Activated CD8-positive, alpha-beta T cell treated with anti-CD3 and anti-CD28 coated beads, Interleukin-2, amount 10 ng/mL, durations not matched to agents 7 days and 5 days (primary cell): Measurements from ENCODE around the gene PTPDC1. TPM values are rescaled to one million over a fixed set of nuclear protein-coding genes. Genes with fewer than 3 reads are reported as not detected.
"Not testable (repeated sequence)": the region's sequence is repeated elsewhere in the genome, so short reads cannot be mapped to it uniquely, and the experiment has no call there.

Experiments used
- ATAC-seq: fragments of 150-1000 bp; cut with Tn5 transposase; one replicate; pipeline ENCODE4 v1.10.0; 2021; ENCODE audit warnings: moderate library complexity
- CTCF ChIA-PET: fragments of 350-600 bp; sonication (Branson Sonifier 250); formaldehyde crosslinking; loops from one replicate; lab custom pipeline; 2021; ENCODE audit warnings: antibody characterized with exemption; lab: Charles Lee
- POLR2A ChIA-PET: fragments of 350-600 bp; sonication (Branson Sonifier 250); formaldehyde crosslinking; loops from one replicate; lab custom pipeline; 2021; ENCODE audit warnings: antibody characterized with exemption; lab: Charles Lee
- DNase-seq: peaks from one replicate; pipeline ENCODE4 v3.0.0-alpha.2; 2020
- H3K27ac Mint-ChIP-seq: one replicate; pipeline ENCODE4 v1.8.0; 2021; ENCODE audit warnings: mild to moderate bottlenecking, mixed read lengths
- H3K27me3 Mint-ChIP-seq: one replicate; pipeline ENCODE4 v1.8.0; 2021; ENCODE audit warnings: low read depth, mixed read lengths
- H3K36me3 Mint-ChIP-seq: one replicate; pipeline ENCODE4 v1.8.0; 2021; ENCODE audit warnings: low read depth, mixed read lengths
- H3K4me1 Mint-ChIP-seq: one replicate; pipeline ENCODE4 v1.8.0; 2021; ENCODE audit warnings: low read depth, mixed read lengths
- H3K4me3 Mint-ChIP-seq: one replicate; pipeline ENCODE4 v1.8.0; 2021; ENCODE audit warnings: mild to moderate bottlenecking, mixed read lengths
- H3K9me3 Mint-ChIP-seq: one replicate; pipeline ENCODE4 v1.8.0; 2022; ENCODE audit warnings: mixed read lengths; ENCODE audit not compliant: insufficient read depth
- total RNA-seq, 2 experiments: library from RNA; stranded (reverse); gene quantifications; one replicate each; pipeline ENCODE4 v1.2.3, GENCODE V29; 2021

The PTPDC1 gene
- total RNA-seq, 2 experiments from 2014 or later, result 5.5 to 5.7 TPM

DNA sequence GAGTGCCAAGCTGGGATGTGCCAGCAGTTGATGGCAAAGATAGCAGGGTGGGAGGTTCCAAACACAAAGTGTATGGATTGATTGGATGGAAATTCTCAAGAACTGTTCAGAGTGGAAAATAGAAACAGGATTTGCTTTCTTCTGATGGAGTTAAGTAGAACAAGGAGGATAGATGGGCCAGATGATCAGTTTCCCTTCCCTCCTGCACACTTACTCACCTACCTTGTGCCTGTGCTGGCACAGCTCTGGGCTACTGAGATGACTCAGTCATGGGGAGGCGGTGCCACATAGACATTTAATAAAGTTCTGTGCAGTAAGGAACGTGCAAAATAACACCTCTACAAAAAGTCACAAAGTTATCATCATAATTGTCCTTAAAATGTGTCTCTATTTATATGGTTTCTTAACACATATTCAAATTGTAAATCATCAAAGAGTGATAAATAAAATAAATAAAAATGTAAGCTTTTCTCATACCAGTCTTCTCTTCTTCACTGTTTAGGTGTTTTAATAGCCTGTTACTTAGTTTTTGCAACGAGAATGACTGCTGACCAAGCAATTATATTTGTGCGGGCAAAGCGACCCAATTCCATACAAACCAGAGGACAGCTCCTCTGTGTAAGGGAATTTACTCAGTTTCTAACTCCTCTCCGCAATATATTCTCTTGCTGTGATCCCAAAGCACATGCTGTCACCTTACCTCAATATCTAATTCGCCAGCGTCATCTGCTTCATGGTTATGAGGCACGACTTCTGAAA is 12.7 kb downstream of the PTPDC1 start:
- ChIA-PET POLR2A (interaction anchor here (0.9 kb wide), 1 partner anchor 8 kb away, joined by 11 read pairs; no protein-coding TSS in a partner anchor), CTCF (no interaction called here)
- Mint-ChIP-seq H3K27ac (peak overlapping the region; percentile 8), H3K36me3 (no peaks in the 10 kb centered on the region), H3K4me1 (peaks cover 11% of the 10 kb centered on the region), H3K27me3 (no peaks in the 10 kb centered on the region), H3K4me3 (no peak overlapping the region), H3K9me3 (no peaks in the 10 kb centered on the region)
- no peak for ATAC-seq
- DNase-seq, result no peak

GRCh38 chr9:94097788-94098414 is 13.6 kb downstream of the PTPDC1 start:
- ChIA-PET POLR2A (interaction anchor here (0.9 kb wide), 1 partner anchor 9 kb away, joined by 11 read pairs; no protein-coding TSS in a partner anchor), CTCF (no interaction called here)
- ATAC-seq (no peak), DNase-seq (no peak)
- H3K4me1 Mint-ChIP-seq, result peaks cover 11% of the 10 kb centered on the region
- no peak overlapping the region for H3K27ac Mint-ChIP-seq
- no peaks in the 10 kb centered on the region for H3K27me3 Mint-ChIP-seq
- H3K36me3 Mint-ChIP-seq, result peaks cover 2% of the 10 kb centered on the region
- H3K4me3 Mint-ChIP-seq, result no peak overlapping the region
- no peaks in the 10 kb centered on the region for H3K9me3 Mint-ChIP-seq

DNA sequence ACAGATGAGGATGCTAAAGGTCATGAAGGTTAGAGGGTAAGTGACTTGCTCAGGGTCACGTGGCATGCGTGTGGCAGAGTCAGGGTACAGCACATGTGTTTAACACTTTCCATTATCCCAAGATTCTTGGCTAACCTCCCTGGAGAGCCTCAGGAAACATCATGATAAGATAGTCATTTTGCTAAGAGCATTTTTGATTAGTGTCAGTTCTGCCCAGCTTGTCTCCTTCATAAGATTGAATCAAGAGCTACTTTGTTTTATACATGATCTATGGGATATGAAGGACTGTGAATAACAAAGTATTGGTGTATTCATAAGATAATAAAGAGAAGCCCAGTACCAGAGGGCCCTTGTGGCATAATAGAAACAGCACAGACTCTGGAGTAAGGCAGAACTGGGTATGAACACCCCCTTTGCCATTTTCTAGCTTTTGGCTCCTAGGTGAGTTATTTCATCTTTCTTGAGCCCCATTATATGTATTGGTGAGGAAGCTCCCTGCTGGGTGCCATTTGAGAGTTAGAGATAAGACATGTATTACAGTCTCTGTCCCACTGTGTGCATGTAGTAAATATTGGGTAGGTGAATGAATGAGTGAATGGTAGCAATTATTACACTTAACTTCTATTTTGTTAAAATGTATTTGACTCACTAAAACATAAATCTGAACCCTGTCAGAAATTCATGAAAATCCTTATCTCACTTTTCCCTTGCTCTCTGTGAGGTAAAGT is 16.1 kb downstream of the PTPDC1 start:
- H3K9me3 Mint-ChIP-seq, result no peaks in the 10 kb centered on the region
- CTCF ChIA-PET, result interaction anchor here (0.8 to 1.0 kb wide), 2 partner anchors 112 to 114 kb away, joined by 3 read pairs; no protein-coding TSS in a partner anchor
- peaks cover 11% of the 10 kb centered on the region for H3K4me1 Mint-ChIP-seq
- no peak for ATAC-seq
- no peaks in the 10 kb centered on the region for H3K27me3 Mint-ChIP-seq
- H3K27ac Mint-ChIP-seq, result no peak overlapping the region
- H3K4me3 Mint-ChIP-seq, result no peak overlapping the region
- DNase-seq, result no peak
- peaks cover 2% of the 10 kb centered on the region for H3K36me3 Mint-ChIP-seq
- POLR2A ChIA-PET, result interaction anchor here (1.0 kb wide), 1 partner anchor 21 kb away, joined by 4 read pairs; no protein-coding TSS in a partner anchor

DNA sequence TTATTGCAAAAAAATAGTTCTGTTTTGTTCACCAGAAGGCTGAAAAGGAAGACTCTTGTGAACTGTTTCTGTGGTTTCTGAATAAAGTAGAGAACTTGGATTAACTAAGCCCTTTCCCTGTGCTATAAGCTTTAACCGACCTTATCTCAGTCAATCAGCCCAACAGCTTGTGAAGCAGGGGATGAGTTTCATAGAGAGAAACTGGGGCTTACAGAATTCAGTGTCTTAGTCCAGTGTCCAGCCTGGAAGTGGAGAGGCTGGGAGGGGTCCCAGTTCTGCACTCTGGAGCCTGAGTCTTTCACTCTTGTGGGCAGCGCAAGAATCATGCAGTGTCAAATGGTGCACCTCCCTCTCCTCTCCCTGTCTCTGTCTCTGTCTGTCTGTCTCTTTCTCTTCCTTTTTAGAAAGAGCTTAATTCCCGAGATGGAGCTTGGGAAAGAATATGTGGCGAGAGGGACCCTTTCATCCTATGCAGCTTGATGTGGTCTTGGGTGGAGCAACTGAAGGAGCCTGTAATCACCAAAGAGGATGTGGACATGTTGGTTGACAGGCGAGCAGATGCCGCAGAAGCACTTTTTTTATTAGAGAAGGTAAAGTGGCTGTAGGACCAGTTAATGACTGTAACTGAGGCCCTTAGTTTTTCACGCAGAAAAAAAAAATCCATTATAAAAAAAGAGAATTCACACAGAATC is 17.0 kb downstream of the PTPDC1 start:
- Mint-ChIP-seq H3K4me1 (peaks cover 11% of the 10 kb centered on the region), H3K9me3 (no peaks in the 10 kb centered on the region), H3K36me3 (peaks cover 2% of the 10 kb centered on the region), H3K4me3 (no peak overlapping the region), H3K27me3 (no peaks in the 10 kb centered on the region), H3K27ac (no peak overlapping the region)
- DNase-seq (no peak), ATAC-seq (no peak)
- ChIA-PET CTCF (interaction anchor here (0.8 kb wide), 2 partner anchors 34 to 111 kb away, joined by 3 read pairs; no protein-coding TSS in a partner anchor), POLR2A (interaction anchor here (1.0 kb wide), 1 partner anchor 20 kb away, joined by 4 read pairs; no protein-coding TSS in a partner anchor)

DNA sequence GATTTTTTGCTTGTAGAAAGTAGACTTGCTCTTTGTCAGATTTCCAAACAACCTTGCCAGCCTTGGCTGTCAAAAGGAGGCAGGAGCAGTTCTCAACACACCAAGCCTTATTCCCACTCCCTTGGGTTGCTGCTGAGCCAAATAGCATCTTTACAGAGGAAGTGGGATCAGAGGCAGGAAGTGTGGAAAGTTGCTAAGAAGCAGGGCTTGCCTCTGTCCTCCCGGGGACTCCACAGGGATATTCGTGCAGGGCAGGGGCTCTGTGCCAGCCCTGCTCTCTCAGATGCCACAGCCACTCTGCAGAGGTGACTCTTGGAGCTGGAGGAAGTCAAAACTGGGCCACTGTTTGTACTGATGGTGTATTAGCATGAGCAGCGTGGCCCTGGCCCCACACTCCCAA is 24.3 kb downstream of the PTPDC1 start:
- POLR2A ChIA-PET, result no interaction called here
- CTCF ChIA-PET, result no interaction called here
- no peaks in the 10 kb centered on the region for H3K27me3 Mint-ChIP-seq
- peaks cover 2% of the 10 kb centered on the region for H3K36me3 Mint-ChIP-seq
- no peaks in the 10 kb centered on the region for H3K9me3 Mint-ChIP-seq
- ATAC-seq (no peak), DNase-seq (no peak)
- H3K4me1 Mint-ChIP-seq, result peaks cover 6% of the 10 kb centered on the region
- no peak overlapping the region for H3K27ac Mint-ChIP-seq
- H3K4me3 Mint-ChIP-seq, result no peak overlapping the region

- Mint-ChIP-seq H3K9me3 (no peaks in the 10 kb centered on the region), H3K27ac (no peak overlapping the region), H3K4me1 (peaks cover 6% of the 10 kb centered on the region), H3K4me3 (no peak overlapping the region), H3K36me3 (peaks cover 2% of the 10 kb centered on the region), H3K27me3 (no peaks in the 10 kb centered on the region)
- ATAC-seq (no peak), DNase-seq (no peak)
- CTCF ChIA-PET, result interaction anchor here (1.5 kb wide), 1 partner anchor 45 kb away, joined by 3 read pairs; no protein-coding TSS in a partner anchor
- POLR2A ChIA-PET, result no interaction called here
Measured at GRCh38 chr9:94110821-94111252, 26.6 kb downstream of the PTPDC1 start.

- Mint-ChIP-seq H3K4me1 (peaks cover 6% of the 10 kb centered on the region), H3K4me3 (no peak overlapping the region), H3K27ac (no peak overlapping the region), H3K27me3 (no peaks in the 10 kb centered on the region), H3K36me3 (peaks cover 2% of the 10 kb centered on the region), H3K9me3 (no peaks in the 10 kb centered on the region)
- ChIA-PET POLR2A (no interaction called here), CTCF (interaction anchor here (1.5 kb wide), 1 partner anchor 45 kb away, joined by 3 read pairs; no protein-coding TSS in a partner anchor)
- no peak for DNase-seq
- ATAC-seq, result no peak
Measured at GRCh38 chr9:94111446-94111845, 27.2 kb downstream of the PTPDC1 start.

GRCh38 chr9:94112716-94113465 is 28.6 kb downstream of the PTPDC1 start:
- CTCF ChIA-PET, result no interaction called here
- ATAC-seq (no peak), DNase-seq (no peak)
- Mint-ChIP-seq H3K27me3 (no peaks in the 10 kb centered on the region), H3K36me3 (peaks cover 2% of the 10 kb centered on the region), H3K9me3 (no peaks in the 10 kb centered on the region), H3K4me3 (no peak overlapping the region), H3K4me1 (peaks cover 6% of the 10 kb centered on the region), H3K27ac (peak overlapping the region; percentile 31)
- POLR2A ChIA-PET, result no interaction called here

- H3K4me3 Mint-ChIP-seq, H3K9me3 Mint-ChIP-seq, H3K27me3 Mint-ChIP-seq, DNase-seq, H3K4me1 Mint-ChIP-seq, ATAC-seq, POLR2A ChIA-PET, CTCF ChIA-PET, H3K36me3 Mint-ChIP-seq, H3K27ac Mint-ChIP-seq: not testable (repeated sequence)
Measured at GRCh38 chr9:94120088-94120487, 35.8 kb downstream of the PTPDC1 start.

DNA sequence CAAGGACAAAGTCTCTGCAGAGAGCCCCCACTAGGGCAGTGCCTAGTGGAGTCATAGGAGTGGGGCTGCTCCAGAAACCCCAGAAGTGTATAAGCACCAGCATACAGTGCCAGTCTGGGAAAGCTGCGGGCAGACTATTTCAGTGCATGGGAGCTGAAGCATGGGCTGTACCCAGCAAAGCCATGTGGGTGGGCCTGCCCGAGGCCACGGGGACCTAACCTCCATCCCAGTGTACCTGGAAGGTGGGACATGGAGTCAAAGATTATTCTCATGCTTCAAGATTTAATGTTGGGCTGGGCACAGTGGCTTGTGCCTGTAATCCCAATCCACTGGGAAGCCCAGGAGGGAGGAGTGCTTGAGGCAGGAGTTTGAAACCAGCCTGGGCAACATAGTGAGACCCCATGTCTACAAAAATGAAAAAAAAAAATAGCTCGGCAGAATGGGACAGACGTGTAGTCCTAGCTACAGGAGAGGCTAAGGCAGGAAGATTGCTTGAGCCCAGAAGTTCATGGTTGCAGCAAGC is 36.7 kb downstream of the PTPDC1 start:
- CTCF ChIA-PET, result no interaction called here
- no peak overlapping the region for H3K27ac Mint-ChIP-seq

More for the DNA sequence above, 36.7 kb downstream of the PTPDC1 start:
- Mint-ChIP-seq H3K4me3 (no peak overlapping the region), H3K9me3 (no peaks in the 10 kb centered on the region), H3K36me3 (peaks cover 4% of the 10 kb centered on the region), H3K4me1 (no peaks in the 10 kb centered on the region), H3K27me3 (no peaks in the 10 kb centered on the region)
- POLR2A ChIA-PET, result no interaction called here
- ATAC-seq (no peak), DNase-seq (no peak)
